Kidney tubule cell (primary cell): ENCODE measurements around the gene RPGR.

Experiments used
- DNase-seq: peaks from one replicate; pipeline ENCODE4 v3.0.0-alpha.2; 2018; ENCODE audit warnings: low spot score

RPGR gene

GRCh38 chrX:38327775-38328081 lies 419 bp upstream of the RPGR start:
- DNase-seq: no peak

DNA sequence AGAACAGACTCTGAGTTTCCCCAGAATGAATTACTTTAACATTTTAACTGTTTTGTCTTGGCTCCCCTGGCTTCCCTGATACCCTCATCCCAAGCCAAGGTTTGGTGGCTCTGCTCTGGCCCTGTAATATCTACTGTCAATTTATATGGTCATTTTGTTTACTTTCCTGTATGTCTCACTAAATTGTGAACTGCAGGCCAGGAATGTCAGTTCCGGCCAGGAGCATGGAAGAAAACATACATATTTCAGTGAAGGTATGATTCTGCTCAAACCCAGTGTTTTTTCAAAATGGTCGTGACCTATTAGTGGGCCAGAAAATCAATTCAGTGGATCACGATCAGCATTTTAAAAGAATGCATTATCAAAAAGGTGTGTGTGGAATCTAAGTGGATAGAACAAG lies 1.2 kb downstream of the RPGR start:
- DNase-seq: no peak

- no peak for DNase-seq
These were observed 6.5 kb downstream of the RPGR start for GRCh38 chrX:38320819-38321218.

GRCh38 chrX:38318606-38319005 lies 8.7 kb downstream of the RPGR start:
- no peak for DNase-seq

- DNase-seq: no peak
These were observed 9.1 kb downstream of the RPGR start for GRCh38 chrX:38318196-38318595.

DNA sequence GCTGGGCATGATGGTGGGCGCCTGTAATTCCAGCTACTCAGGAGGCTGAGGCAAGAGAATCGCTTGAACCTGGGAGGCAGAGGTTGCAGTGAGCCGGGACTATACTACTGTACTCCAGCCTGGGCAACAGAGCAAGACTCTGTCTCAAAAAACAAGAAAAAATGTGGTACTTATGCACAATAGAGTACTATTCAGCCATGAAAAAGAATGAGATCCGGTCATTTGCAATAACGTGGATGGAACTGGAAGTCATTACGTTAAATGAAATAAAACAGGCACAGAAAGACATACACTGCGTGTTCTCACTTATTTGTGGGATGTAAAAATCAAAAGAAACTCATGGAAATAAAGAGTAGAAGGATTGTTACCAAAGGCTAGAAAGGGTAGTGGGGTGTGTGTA lies 12.1 kb downstream of the RPGR start:
- DNase-seq: no peak

DNA sequence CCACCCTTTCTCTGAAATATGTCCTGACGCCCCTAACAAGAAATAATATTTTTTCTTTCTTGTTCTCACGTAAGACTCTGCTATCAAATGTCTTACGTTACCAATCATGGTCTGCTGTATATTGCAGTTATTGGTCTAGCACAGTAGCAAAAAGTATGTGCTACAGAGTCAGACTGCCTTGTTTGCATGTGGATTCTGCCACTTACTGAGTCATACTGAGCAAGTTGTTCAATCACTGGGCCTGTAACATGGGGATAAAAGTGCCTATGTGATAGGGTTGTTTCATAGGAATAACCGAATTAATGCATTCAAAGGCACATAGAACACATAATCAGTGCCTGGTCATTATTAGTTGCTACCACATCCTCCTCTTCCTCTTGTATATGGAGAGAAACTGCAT lies 14.1 kb downstream of the RPGR start:
- no peak for DNase-seq

GRCh38 chrX:38312436-38312835 lies 14.9 kb downstream of the RPGR start:
- peak; percentile 78 for DNase-seq

GRCh38 chrX:38311743-38312142 lies 15.6 kb downstream of the RPGR start:
- DNase-seq: no peak

- DNase-seq: no peak
These were observed 21.3 kb downstream of the RPGR start for GRCh38 chrX:38305971-38306370.

DNA sequence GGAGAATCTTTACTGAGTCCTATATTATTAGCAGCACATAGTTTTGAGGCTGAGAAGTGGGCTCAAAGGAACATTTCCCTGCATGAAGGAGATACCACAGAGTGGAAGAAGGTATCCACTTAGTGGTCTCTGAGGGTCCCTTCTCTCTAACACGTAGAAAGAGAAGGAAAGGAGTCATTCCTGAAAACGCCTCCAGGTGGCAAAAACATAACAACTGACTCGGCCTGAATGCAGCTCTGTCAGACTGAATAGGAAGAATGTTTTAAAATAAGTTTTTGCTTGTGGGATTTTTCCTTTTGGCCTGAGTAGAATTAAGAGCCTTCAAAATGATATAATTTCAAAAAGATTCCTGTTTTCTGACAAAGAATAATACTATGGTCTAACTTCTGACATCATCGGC lies 23.3 kb downstream of the RPGR start:
- DNase-seq: peak; percentile 6

DNA sequence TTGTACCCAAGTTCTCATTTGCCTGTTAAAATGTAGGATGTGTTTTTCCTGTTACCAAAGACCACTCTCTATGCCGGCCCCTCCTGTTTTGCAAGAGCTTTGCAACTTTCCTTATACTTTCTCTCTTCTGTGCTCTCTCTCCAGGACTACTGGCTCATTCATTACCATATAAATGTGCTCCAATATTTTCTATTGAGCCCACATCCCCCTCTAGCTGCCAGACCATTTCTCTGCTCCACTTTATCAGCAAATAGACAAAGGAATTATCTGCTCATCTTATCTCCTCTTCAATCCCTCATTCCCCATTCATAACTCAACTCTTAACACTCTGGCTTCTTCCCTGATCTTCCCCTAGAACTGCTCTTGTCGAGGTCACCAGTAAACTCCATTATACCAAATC lies 33.6 kb downstream of the RPGR start:
- no peak for DNase-seq

- no peak for DNase-seq
These were observed 39.6 kb downstream of the RPGR start for GRCh38 chrX:38287674-38288073.

DNA sequence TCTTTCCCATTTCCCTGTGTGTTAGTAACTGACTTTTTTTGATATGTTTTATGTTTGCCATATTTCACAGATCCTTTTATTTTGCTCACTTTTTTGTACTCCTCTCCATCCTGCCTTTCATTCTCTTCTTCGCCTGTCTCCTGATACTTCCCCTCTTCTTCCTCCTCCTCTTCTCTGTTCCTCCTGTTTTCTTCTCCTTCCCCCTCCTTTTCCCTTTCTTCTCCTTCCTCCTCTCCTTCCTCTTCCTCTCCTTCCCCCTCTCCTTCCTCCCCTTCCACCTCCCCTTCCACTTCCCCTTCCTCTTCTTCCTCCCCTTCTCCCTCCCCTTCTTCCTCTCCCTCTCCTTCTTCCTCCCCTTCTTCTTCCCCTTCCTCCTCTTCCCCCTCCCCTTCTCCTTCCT lies 41.7 kb downstream of the RPGR start:
- DNase-seq: no peak

GRCh38 chrX:38282049-38282448 lies 45.3 kb downstream of the RPGR start:
- DNase-seq: no peak

GRCh38 chrX:38279188-38279587 lies 48.1 kb downstream of the RPGR start:
- no peak for DNase-seq

DNA sequence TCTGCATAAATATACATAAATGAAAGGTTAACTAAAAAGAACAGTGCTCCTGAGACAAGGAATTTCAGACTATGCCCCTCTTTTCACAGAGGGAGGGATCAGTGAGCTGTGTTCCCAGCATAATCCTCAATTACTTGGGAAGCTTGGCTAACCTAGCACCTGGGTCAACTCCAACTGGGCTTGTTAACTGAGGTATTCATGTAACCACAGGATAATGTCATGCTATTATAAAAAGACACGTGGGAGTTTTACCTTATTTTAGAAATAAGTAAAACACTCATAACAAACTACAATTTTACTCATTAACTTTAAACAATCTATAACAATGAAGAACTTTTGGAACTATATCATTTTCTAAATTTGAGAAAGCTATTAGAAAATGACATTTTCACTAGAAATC lies 48.6 kb downstream of the RPGR start:
- DNase-seq: no peak

DNA sequence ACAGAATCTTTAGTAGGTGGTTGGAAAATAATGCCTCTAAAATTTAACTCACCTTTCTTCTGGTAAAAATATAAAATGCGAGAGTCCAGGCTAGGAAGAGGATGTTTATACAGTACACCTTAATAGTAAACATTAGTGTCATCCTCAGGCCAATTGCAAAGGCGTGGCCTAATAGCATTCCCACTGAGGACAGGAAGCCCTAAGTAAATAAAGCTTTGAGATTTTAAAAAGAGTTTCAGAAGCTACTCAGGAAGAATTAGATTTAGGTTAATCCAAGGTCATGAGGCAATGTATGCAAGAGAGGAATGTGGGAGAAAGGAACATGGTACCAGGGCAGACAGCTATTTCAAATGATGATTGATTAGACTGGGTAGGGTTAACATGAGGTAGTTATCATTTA lies 49.5 kb downstream of the RPGR start:
- DNase-seq: no peak

- no peak for DNase-seq
These were observed 50.2 kb downstream of the RPGR start for GRCh38 chrX:38277136-38277535.

- no peak for DNase-seq
These were observed 51.2 kb downstream of the RPGR start for GRCh38 chrX:38276089-38276488.

DNA sequence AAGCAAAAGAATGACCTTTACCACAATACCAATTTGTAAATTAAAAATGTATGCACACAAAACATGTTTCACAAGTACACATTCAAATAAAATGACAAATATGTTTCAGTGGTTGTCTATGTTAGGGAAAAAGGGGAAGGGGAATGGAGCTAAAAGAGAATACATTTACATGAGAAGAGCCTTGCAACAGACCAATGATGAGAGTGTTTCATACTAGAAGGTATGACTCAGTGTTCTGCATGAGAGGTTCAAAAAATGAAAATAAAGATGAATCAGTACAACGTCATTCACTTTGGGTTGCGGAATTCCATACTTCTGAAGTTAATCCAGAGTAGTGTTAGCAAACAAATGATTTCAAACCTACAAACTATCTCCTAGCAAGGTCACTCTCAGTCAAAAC lies 51.7 kb downstream of the RPGR start:
- peak; percentile 87 for DNase-seq

- DNase-seq: no peak
These were observed 53.9 kb downstream of the RPGR start for GRCh38 chrX:38273453-38273852.

GRCh38 chrX:38271154-38271716 lies 56.1 kb downstream of the RPGR start:
- peak; percentile 4 for DNase-seq

DNA sequence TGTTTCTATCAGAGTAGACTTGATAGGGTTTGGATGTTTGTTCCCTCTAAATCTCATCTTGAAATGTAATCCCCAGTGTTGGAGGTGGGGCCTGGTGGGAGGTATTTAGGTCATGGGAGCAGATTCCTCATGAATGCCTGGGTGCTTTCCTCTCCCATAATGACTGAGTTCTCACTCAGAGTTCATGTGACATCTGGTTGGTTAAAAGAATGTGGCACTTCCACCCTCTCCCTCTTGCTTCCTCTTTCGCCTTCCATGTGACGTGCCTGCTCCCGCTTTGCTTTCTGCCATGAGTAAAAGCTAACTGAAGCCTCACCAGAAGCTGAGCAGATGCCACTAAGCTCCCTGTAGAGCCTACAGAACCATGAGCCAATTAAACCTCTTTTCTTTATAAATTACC lies 59.3 kb downstream of the RPGR start:
- peak; percentile 18 for DNase-seq
